Astrocyte (in vitro differentiated cells and primary cell): Measurements from ENCODE around the gene NLGN2. TPM values are rescaled to one million over a fixed set of nuclear protein-coding genes. Genes with fewer than 3 reads are reported as not detected.
A peak's percentile ranks its signal among the peaks of the same experiment; 100 is the strongest.

Source experiments
- DNase-seq: peaks from one replicate; pipeline ENCODE4 v3.0.0-alpha.2; 2010; ENCODE audit warnings: low read depth
- FAIRE-seq: peaks from 2 replicates; lab custom pipeline; 2011; peaks lifted over from hg19 to GRCh38; lab: Jason Lieb, UNC
- H2AFZ ChIP-seq: 2 replicates; pipeline ENCODE4 v1.6.0; 2012; ENCODE audit warnings: low read depth, low read length, inconsistent platforms
- H3K27ac ChIP-seq: 2 replicates; pipeline ENCODE4 v1.5.1; 2011; ENCODE audit warnings: low read depth, low read length, inconsistent platforms
- H3K27me3 ChIP-seq: 2 replicates; pipeline ENCODE4 v1.6.0; 2011; ENCODE audit warnings: low read length, inconsistent platforms; ENCODE audit not compliant: insufficient read depth
- H3K36me3 ChIP-seq: 2 replicates; pipeline ENCODE4 v1.5.1; 2011; ENCODE audit warnings: low read length, inconsistent platforms; ENCODE audit not compliant: insufficient read depth
- H3K4me1 ChIP-seq: 2 replicates; pipeline ENCODE4 v1.5.1; 2011; ENCODE audit warnings: low read length, inconsistent platforms; ENCODE audit not compliant: insufficient read depth
- H3K4me2 ChIP-seq: 2 replicates; pipeline ENCODE4 v1.6.0; 2012; ENCODE audit warnings: low read length, inconsistent platforms
- H3K4me3 ChIP-seq: 2 replicates; pipeline ENCODE4 v1.5.1; 2011; ENCODE audit warnings: low read depth, mild to moderate bottlenecking, low read length, inconsistent platforms; ENCODE audit not compliant: insufficient read depth
- H3K79me2 ChIP-seq: 2 replicates; pipeline ENCODE4 v1.6.0; 2012; ENCODE audit warnings: mild to moderate bottlenecking, low read length, inconsistent platforms; ENCODE audit not compliant: insufficient read depth
- H3K9ac ChIP-seq: 2 replicates; pipeline ENCODE4 v1.6.0; 2012; ENCODE audit warnings: mild to moderate bottlenecking, low read length, inconsistent platforms
- H3K9me3 ChIP-seq: 2 replicates; pipeline ENCODE4 v1.5.1; 2012; ENCODE audit warnings: low read depth, mild to moderate bottlenecking, low read length, inconsistent platforms; ENCODE audit not compliant: insufficient read depth
- H4K20me1 ChIP-seq: 2 replicates; pipeline ENCODE4 v1.6.0; 2012; ENCODE audit warnings: low read length, inconsistent platforms; ENCODE audit not compliant: insufficient read depth
- H3K27ac Mint-ChIP-seq: one replicate; pipeline ENCODE4 v1.8.0; 2021; ENCODE audit warnings: mild to moderate bottlenecking, mixed read lengths; ENCODE audit not compliant: unreplicated experiment
- H3K27me3 Mint-ChIP-seq: one replicate; pipeline ENCODE4 v1.8.0; 2021; ENCODE audit warnings: low read depth, mixed read lengths; ENCODE audit not compliant: unreplicated experiment
- H3K36me3 Mint-ChIP-seq: one replicate; pipeline ENCODE4 v1.8.0; 2021; ENCODE audit warnings: low read depth, mixed read lengths; ENCODE audit not compliant: unreplicated experiment
- H3K4me1 Mint-ChIP-seq: one replicate; pipeline ENCODE4 v1.8.0; 2021; ENCODE audit warnings: low read depth, mixed read lengths; ENCODE audit not compliant: unreplicated experiment
- H3K4me3 Mint-ChIP-seq: one replicate; pipeline ENCODE4 v1.8.0; 2021; ENCODE audit warnings: mild to moderate bottlenecking, moderate library complexity, mixed read lengths; ENCODE audit not compliant: unreplicated experiment
- H3K9me3 Mint-ChIP-seq: one replicate; pipeline ENCODE4 v1.8.0; 2021; ENCODE audit warnings: mild to moderate bottlenecking, mixed read lengths; ENCODE audit not compliant: unreplicated experiment
- CTCF ChIP-seq: IDR thresholded peaks from 2 replicates; pipeline ENCODE4 v1.5.1; 2011; ENCODE audit warnings: low read depth, mild to moderate bottlenecking, inconsistent platforms, low read length, moderate library complexity; ENCODE audit not compliant: insufficient read depth
- EZH2 ChIP-seq: IDR thresholded peaks from 2 replicates; pipeline ENCODE4 v1.6.1; 2012; ENCODE audit warnings: mild to moderate bottlenecking, low read length, inconsistent platforms; ENCODE audit not compliant: insufficient read depth
- total RNA-seq: library from RNA; stranded (reverse); gene quantifications from 2 replicates; pipeline ENCODE4 v1.2.1, GENCODE V29; 2021

NLGN2 gene
- total RNA-seq, 1 donor from 2014 or later: 77.3 TPM

GRCh38 chr17:7435676-7436555 is 28.3 kb downstream of the NLGN2 start:
- DNase-seq (no peak), FAIRE-seq (no peak)
- Mint-ChIP-seq H3K27me3 (no peaks in the 10 kb centered on the region), H3K27ac (peak overlapping the region; percentile 86), H3K4me1 (peaks cover 13% of the 10 kb centered on the region), H3K4me3 (peak overlapping the region; percentile 92), H3K9me3 (no peaks in the 10 kb centered on the region), H3K36me3 (peaks cover 3% of the 10 kb centered on the region)
- Histone ChIP-seq H3K9ac (no peak overlapping the region), H3K27ac (no peak overlapping the region), H3K79me2 (no peaks in the 10 kb centered on the region), H3K27me3 (peaks cover 27% of the 10 kb centered on the region), H4K20me1 (peaks cover 13% of the 10 kb centered on the region), H2AFZ (peak overlapping the region; percentile 75), H3K4me1 (peaks cover 27% of the 10 kb centered on the region), H3K36me3 (no peaks in the 10 kb centered on the region), H3K9me3 (no peaks in the 10 kb centered on the region), H3K4me3 (peak overlapping the region; percentile 48), H3K4me2 (peak overlapping the region; percentile 84)
- no peak for TF ChIP-seq CTCF
- peak; percentile 42 for TF ChIP-seq EZH2

DNA sequence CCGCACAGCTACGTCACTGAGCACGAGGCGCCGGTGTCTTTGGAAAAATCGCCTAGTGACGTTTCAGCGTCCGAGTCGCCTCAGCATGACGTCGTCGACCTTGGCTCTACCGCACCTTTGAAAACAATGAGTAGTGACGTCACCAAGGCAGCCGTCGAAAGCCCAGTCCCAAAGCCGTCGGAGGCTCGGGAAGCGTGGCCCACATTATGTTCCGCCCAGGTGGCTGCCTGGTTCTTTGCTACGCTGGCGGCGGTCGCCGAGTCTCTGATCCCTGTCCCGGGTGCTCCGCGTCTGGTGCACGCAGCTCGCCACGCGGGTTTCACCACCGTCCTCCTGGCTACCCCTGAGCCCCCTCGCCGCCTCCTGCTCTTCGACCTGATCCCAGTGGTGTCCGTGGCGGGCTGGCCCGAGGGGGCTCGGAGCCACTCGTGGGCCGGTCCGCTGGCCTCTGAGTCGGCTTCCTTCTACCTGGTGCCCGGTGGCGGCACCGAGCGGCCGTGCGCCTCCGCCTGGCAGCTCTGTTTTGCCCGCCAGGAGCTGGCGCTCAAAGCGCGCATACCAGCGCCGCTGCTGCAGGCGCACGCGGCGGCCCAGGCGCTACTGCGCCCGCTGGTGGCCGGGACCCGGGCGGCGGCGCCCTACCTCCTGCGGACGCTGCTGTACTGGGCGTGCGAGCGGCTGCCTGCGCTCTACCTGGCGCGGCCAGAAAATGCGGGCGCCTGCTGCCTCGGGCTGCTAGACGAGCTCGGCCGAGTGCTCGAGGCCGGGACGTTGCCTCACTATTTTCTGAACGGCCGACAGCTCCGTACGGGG is 29.1 kb downstream of the NLGN2 start:
- H3K27ac ChIP-seq: no peak overlapping the region
- FAIRE-seq: no peak
- no peak for TF ChIP-seq EZH2
- peak; percentile 39 for TF ChIP-seq CTCF
- H3K36me3 ChIP-seq: no peaks in the 10 kb centered on the region
- H3K4me1 Mint-ChIP-seq: peaks cover 13% of the 10 kb centered on the region
- peaks cover 27% of the 10 kb centered on the region for H3K27me3 ChIP-seq
- H3K27me3 Mint-ChIP-seq: no peaks in the 10 kb centered on the region
- peak; percentile 55 for DNase-seq
- no peaks in the 10 kb centered on the region for H3K79me2 ChIP-seq
- no peaks in the 10 kb centered on the region for H3K9me3 ChIP-seq
- peaks cover 13% of the 10 kb centered on the region for H4K20me1 ChIP-seq
- peak overlapping the region; percentile 92 for H3K4me3 Mint-ChIP-seq
- H3K36me3 Mint-ChIP-seq: peaks cover 3% of the 10 kb centered on the region
- H3K27ac Mint-ChIP-seq: peak overlapping the region; percentile 58
- H3K4me1 ChIP-seq: peaks cover 27% of the 10 kb centered on the region
- no peak overlapping the region for H3K9ac ChIP-seq
- peak overlapping the region; percentile 75 for H2AFZ ChIP-seq
- no peak overlapping the region for H3K4me3 ChIP-seq
- no peaks in the 10 kb centered on the region for H3K9me3 Mint-ChIP-seq
- H3K4me2 ChIP-seq: peak overlapping the region; percentile 84
